22Rv1 (cell line): ENCODE results near the gene RNF121.

Experiments used
- H3K27ac ChIP-seq: fragments of 450-650 bp; 2 replicates; pipeline ENCODE4 v1.5.1; 2017
- ZFX ChIP-seq: fragments of 450-650 bp; IDR thresholded peaks from 2 replicates; pipeline ENCODE4 v1.6.1; 2017; ENCODE audit warnings: antibody characterized with exemption, borderline replicate concordance
- TF ChIP-seq, protein P1 (sequence below): fragments of 450-650 bp; IDR thresholded peaks from 2 replicates; pipeline ENCODE4 v1.5.1; 2017; ENCODE audit warnings: mild to moderate bottlenecking

Gene RNF121

DNA sequence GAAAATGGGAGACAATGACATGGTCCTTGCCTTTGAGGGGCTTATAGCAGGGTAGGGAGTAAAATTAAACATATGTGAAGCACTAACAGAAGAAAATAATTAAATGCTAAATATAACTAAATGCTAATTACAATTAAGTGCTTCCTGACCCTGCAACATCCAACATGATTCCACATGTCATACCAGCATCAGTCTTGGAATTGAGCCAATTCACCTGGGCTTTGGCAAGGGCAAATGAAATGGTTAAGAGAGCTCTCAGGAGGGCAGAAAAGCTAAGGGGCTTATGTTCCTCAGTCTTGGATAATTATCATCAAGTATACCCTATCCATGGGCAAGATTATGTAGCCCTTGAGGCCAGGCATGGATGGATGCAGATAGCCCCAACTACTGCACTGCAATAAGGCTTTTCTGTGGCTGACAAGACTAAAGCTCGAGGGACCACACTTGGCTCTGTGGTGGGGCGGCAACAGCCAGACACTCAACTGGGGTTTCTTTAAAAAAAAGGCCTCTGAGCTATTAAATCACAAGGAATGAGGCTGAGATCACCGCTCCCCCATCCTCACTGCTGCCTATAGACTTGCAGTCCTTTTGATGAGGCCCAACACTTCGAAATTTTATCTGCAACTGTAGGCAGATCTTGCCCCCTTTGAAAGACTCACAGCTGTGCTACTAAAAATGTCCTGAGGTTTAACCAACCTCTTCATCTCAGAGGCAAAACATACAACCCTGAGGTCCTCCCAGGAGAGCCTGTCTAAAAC, 108.9 kb downstream of the RNF121 start:
- H3K27ac ChIP-seq: peak overlapping the region; percentile 99
- TF ChIP-seq, protein P1, sequence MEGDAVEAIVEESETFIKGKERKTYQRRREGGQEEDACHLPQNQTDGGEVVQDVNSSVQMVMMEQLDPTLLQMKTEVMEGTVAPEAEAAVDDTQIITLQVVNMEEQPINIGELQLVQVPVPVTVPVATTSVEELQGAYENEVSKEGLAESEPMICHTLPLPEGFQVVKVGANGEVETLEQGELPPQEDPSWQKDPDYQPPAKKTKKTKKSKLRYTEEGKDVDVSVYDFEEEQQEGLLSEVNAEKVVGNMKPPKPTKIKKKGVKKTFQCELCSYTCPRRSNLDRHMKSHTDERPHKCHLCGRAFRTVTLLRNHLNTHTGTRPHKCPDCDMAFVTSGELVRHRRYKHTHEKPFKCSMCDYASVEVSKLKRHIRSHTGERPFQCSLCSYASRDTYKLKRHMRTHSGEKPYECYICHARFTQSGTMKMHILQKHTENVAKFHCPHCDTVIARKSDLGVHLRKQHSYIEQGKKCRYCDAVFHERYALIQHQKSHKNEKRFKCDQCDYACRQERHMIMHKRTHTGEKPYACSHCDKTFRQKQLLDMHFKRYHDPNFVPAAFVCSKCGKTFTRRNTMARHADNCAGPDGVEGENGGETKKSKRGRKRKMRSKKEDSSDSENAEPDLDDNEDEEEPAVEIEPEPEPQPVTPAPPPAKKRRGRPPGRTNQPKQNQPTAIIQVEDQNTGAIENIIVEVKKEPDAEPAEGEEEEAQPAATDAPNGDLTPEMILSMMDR: no peak
- TF ChIP-seq ZFX: no peak

GRCh38 chr11:72038491-72038890, 109.6 kb downstream of the RNF121 start:
- TF ChIP-seq, protein P1: no peak
- TF ChIP-seq ZFX: no peak
- H3K27ac ChIP-seq: peak overlapping the region; percentile 99

GRCh38 chr11:72039031-72039855, 110.4 kb downstream of the RNF121 start:
- TF ChIP-seq, protein P1: no peak
- no peak for TF ChIP-seq ZFX
- H3K27ac ChIP-seq: peak overlapping the region; percentile 99

GRCh38 chr11:72039856-72040401, 111.1 kb downstream of the RNF121 start:
- peak overlapping the region; percentile 99 for H3K27ac ChIP-seq
- no peak for TF ChIP-seq ZFX
- TF ChIP-seq, protein P1: no peak

DNA sequence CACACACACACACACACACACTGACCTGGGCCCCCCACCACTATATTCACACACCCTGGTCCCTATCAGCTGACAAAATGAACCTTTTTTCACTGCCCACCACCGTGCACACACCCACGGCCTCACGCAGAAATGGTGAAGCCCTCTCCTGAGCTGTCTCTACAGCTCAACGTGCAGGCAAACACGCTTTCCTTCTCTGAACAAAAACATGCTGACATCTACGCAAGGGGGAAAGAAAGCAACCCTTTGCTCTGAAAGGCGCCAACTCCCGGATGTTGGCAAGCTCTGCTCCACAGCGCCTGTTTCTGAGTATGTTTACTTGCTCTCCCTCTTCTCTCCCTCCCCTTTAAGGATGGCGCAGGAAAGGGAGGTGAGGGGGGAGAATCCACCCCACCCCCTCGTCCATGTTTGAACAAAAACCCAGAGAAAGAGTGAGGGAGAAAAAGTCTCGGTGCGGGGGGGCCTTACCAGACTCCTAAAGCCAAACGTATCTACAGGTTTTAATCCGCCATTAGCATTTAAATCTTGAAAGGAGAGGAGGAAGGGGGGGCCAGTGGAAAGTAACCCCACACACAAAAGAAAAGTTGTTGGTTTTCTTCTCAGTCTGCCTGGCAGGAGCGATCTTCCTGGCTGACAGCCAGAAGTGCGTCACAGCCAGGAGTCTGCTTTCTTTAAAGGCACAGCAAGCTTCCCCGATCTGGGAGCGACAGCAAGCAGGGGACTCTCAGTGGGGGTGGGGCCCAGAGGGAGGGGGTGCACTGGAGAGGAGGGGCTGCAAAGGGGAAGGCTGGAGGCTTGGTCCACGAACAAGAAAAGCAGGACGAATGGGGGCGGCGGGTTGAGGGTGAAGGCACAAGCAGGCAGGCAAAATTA, 111.9 kb downstream of the RNF121 start:
- peak overlapping the region; percentile 99 for H3K27ac ChIP-seq
- TF ChIP-seq, protein P1: no peak
- no peak for TF ChIP-seq ZFX

GRCh38 chr11:72041364-72042063, 112.7 kb downstream of the RNF121 start:
- TF ChIP-seq, protein P1: no peak
- TF ChIP-seq ZFX: no peak
- H3K27ac ChIP-seq: peak overlapping the region; percentile 99
